HG03159 (cell line): ENCODE results near the gene HORMAD2.

ENCODE experiments used
- ATAC-seq: cut with Tn5 transposase; IDR thresholded peaks from one replicate; pipeline ENCODE4 v1.9.1; 2021; ENCODE audit warnings: mild to moderate bottlenecking, moderate library complexity; ENCODE audit not compliant: unreplicated experiment

HORMAD2 gene

DNA sequence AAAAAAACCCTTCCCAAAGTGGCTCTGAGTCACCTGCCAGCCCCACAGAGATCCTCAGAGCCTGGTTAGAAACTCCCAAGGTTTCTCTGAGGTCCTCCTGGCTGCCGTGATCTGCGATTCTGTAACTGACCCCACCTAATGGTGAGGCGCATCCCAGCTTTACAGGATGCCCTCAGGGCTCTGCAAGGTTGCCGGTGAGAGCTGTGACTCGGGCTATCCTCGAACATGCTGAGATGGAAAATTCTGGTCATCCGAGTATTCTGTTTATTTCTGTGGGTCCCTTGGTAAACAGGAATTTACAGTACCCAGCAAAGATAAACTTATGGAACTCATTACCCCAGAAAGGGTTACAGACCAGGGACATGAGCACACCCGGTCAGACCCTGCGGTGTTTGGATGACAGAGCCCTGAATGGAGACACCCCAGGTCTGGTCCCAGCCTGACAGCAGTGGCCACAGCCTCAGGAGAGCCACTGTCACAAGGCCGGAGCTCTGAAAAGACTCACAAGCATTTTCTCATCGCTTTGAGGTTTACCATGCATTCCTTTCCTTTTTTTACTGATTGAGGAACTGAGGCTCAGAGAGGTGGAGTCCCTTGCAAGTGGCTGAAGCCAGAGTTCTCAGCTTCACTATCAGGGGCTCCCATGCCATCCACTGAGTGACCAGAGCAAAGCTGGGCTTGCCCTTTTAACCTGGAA lies 144.0 kb downstream of the HORMAD2 start:
- no peak for ATAC-seq

DNA sequence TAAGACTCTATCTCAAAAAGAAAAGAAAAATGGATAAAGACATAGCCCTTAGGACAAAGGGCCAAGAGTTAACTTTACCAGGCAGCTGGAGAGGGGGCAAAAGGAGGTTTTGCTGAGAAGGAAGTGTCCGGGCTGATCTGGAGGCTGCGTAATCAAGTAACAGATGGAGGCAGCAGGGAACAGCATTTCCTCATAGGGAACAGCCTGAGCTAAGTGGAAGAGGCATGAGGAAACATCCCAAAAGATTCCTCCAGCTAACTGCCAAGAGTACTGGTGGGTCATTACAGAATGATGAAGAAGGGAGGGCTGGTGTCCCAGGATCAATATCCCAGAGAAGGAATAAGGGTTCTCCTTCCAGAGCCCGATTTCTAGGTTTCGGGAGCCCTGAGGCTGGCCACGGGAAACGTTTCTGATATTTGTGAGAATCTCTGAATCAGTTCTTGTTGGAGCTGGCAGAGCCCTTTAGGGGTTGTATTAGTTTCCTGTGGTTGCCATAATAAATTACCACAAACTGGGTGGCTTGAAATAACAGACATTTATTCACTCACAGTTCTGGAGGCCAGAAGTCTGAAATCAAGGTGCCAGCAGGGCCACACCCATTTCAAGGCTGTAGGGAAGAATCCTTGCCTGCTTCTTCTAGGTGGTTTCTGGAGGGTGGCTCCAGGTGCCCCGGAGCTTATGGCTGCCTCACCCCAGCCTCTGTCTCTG lies 145.1 kb downstream of the HORMAD2 start:
- ATAC-seq = no peak

DNA sequence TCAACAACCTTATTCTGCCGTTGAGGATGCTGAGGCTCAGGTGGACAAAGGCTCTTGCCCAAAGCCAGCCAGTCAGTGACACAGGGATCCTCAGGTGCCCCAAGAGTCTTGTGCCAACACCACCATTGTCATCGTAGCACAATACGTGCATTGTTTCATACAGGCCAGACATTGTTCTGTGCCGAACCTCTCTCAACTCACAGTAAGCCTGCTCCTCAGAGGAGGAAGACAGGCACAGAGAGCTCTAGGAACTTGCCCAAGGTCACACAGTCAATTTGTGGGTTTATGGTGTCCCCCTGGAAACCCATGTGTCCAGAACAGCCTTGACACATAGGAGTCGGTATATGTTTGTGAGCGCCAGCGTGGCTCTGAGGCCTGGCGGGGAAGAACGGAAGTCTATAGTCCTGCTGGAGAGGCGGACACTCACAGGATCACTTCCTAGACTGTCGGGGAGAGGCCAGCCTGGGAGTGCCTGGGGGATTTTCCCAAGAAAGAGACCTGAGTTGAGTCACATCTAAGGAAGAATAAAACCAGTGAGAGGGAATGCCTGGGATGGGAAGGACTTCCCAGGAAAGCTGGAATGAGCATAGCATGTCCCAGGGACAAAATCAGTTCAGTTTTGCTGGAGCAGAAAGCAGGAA lies 146.0 kb downstream of the HORMAD2 start:
- no peak for ATAC-seq
